Measurements from ENCODE around the gene C10orf90. TPM values are rescaled to one million over a fixed set of nuclear protein-coding genes. Genes with fewer than 3 reads are reported as not detected.

C10orf90 gene
- total and polyA plus RNA-seq, 5 donors, result 0.22 TPM; not detected in 4

GRCh38 chr10:126632705-126633104, 37.8 kb downstream of the C10orf90 start:
- no peaks in the 10 kb centered on the region for H3K9me3 ChIP-seq (ENCODE audit: control insufficient read depth, low read length)
- H3K27ac ChIP-seq (ENCODE audit: low read length), result no peak overlapping the region
- no peak for DNase-seq
- no peaks in the 10 kb centered on the region for H3K27me3 ChIP-seq (ENCODE audit: control insufficient read depth, insufficient read depth)
- H3K4me3 ChIP-seq (ENCODE audit: low read length), result no peak overlapping the region
- 85% methylated on average over 4 of the region's 4 CpGs for WGBS
- no peak for ATAC-seq
- no peaks in the 10 kb centered on the region for H3K4me1 ChIP-seq (ENCODE audit: control insufficient read depth, insufficient read depth, low read length)
- intact Hi-C loops (cut with DNase I), result no loop called here

GRCh38 chr10:126629925-126630624, 40.4 kb downstream of the C10orf90 start:
- ATAC-seq (no peak), DNase-seq (no peak)
- H3K4me3 ChIP-seq (ENCODE audit: low read length), result no peak overlapping the region
- no peaks in the 10 kb centered on the region for H3K9me3 ChIP-seq (ENCODE audit: control insufficient read depth, low read length)
- no peak overlapping the region for H3K27ac ChIP-seq (ENCODE audit: low read length)
- intact Hi-C loops (cut with DNase I), result no loop called here
- H3K4me1 ChIP-seq (ENCODE audit: control insufficient read depth, insufficient read depth, low read length), result no peaks in the 10 kb centered on the region
- H3K27me3 ChIP-seq (ENCODE audit: control insufficient read depth, insufficient read depth), result no peaks in the 10 kb centered on the region
- WGBS, result 91% methylated on average over 11 of the region's 11 CpGs

- intact Hi-C loops (cut with DNase I), result no loop called here
- no peak for ATAC-seq
- no peaks in the 10 kb centered on the region for H3K4me1 ChIP-seq (ENCODE audit: control insufficient read depth, insufficient read depth, low read length)
- DNase-seq, result no peak
- WGBS, result 74% methylated on average over 3 of the region's 3 CpGs
- H3K4me3 ChIP-seq (ENCODE audit: low read length), result no peak overlapping the region
- H3K27me3 ChIP-seq (ENCODE audit: control insufficient read depth, insufficient read depth), result no peaks in the 10 kb centered on the region
- no peak overlapping the region for H3K27ac ChIP-seq (ENCODE audit: low read length)
- no peaks in the 10 kb centered on the region for H3K9me3 ChIP-seq (ENCODE audit: control insufficient read depth, low read length)
Observed at GRCh38 chr10:126628746-126629145, 41.7 kb downstream of the C10orf90 start.

GRCh38 chr10:126621846-126622245, 48.6 kb downstream of the C10orf90 start:
- no peak for DNase-seq
- no peak for ATAC-seq
- no peaks in the 10 kb centered on the region for H3K9me3 ChIP-seq (ENCODE audit: control insufficient read depth, low read length)
- no peak overlapping the region for H3K4me3 ChIP-seq (ENCODE audit: low read length)
- no peaks in the 10 kb centered on the region for H3K27me3 ChIP-seq (ENCODE audit: control insufficient read depth, insufficient read depth)
- 82% methylated on average over 7 of the region's 7 CpGs for WGBS
- intact Hi-C loops (cut with DNase I), result no loop called here
- no peak overlapping the region for H3K27ac ChIP-seq (ENCODE audit: low read length)
- no peaks in the 10 kb centered on the region for H3K4me1 ChIP-seq (ENCODE audit: control insufficient read depth, insufficient read depth, low read length)

GRCh38 chr10:126618466-126618865, 52.0 kb downstream of the C10orf90 start:
- no peak overlapping the region for H3K4me3 ChIP-seq (ENCODE audit: low read length)
- no peak overlapping the region for H3K27ac ChIP-seq (ENCODE audit: low read length)
- H3K27me3 ChIP-seq (ENCODE audit: control insufficient read depth, insufficient read depth), result no peaks in the 10 kb centered on the region
- no peaks in the 10 kb centered on the region for H3K9me3 ChIP-seq (ENCODE audit: control insufficient read depth, low read length)
- 80% methylated on average over 1 of the region's 1 CpG for WGBS
- no peak for ATAC-seq
- no peak for DNase-seq
- intact Hi-C loops (cut with DNase I), result no loop called here
- H3K4me1 ChIP-seq (ENCODE audit: control insufficient read depth, insufficient read depth, low read length), result no peaks in the 10 kb centered on the region

- ATAC-seq (no peak), DNase-seq (no peak)
- Histone ChIP-seq H3K4me3 (ENCODE audit: low read length) (no peak overlapping the region), H3K4me1 (ENCODE audit: control insufficient read depth, insufficient read depth, low read length) (no peaks in the 10 kb centered on the region), H3K9me3 (ENCODE audit: control insufficient read depth, low read length) (no peaks in the 10 kb centered on the region), H3K27ac (ENCODE audit: low read length) (no peak overlapping the region), H3K27me3 (ENCODE audit: control insufficient read depth, insufficient read depth) (no peaks in the 10 kb centered on the region)
- intact Hi-C loops (cut with DNase I), result no loop called here
- WGBS, result 75% methylated on average over 3 of the region's 3 CpGs
Observed at GRCh38 chr10:126617733-126618132, 52.8 kb downstream of the C10orf90 start.

GRCh38 chr10:126617208-126617607, 53.3 kb downstream of the C10orf90 start:
- no peak for DNase-seq
- no peaks in the 10 kb centered on the region for H3K4me1 ChIP-seq (ENCODE audit: control insufficient read depth, insufficient read depth, low read length)
- no peaks in the 10 kb centered on the region for H3K27me3 ChIP-seq (ENCODE audit: control insufficient read depth, insufficient read depth)
- ATAC-seq, result no peak
- no peak overlapping the region for H3K4me3 ChIP-seq (ENCODE audit: low read length)
- 86% methylated on average over 1 of the region's 1 CpG for WGBS
- no peaks in the 10 kb centered on the region for H3K9me3 ChIP-seq (ENCODE audit: control insufficient read depth, low read length)
- intact Hi-C loops (cut with DNase I), result no loop called here
- H3K27ac ChIP-seq (ENCODE audit: low read length), result no peak overlapping the region

- Histone ChIP-seq H3K9me3 (ENCODE audit: control insufficient read depth, low read length) (no peaks in the 10 kb centered on the region), H3K4me1 (ENCODE audit: control insufficient read depth, insufficient read depth, low read length) (no peaks in the 10 kb centered on the region), H3K27ac (ENCODE audit: low read length) (no peak overlapping the region), H3K27me3 (ENCODE audit: control insufficient read depth, insufficient read depth) (no peaks in the 10 kb centered on the region), H3K4me3 (ENCODE audit: low read length) (no peak overlapping the region)
- WGBS, result 18% methylated on average over 3 of the region's 3 CpGs
- ATAC-seq (no peak), DNase-seq (no peak)
- intact Hi-C loops (cut with DNase I), result no loop called here
Observed at GRCh38 chr10:126616737-126617136, 53.8 kb downstream of the C10orf90 start.

GRCh38 chr10:126611303-126611702, 59.2 kb downstream of the C10orf90 start:
- WGBS, result 77% methylated on average over 2 of the region's 2 CpGs
- ATAC-seq (no peak), DNase-seq (no peak)
- Histone ChIP-seq H3K4me1 (ENCODE audit: control insufficient read depth, insufficient read depth, low read length) (no peaks in the 10 kb centered on the region), H3K4me3 (ENCODE audit: low read length) (no peak overlapping the region), H3K27me3 (ENCODE audit: control insufficient read depth, insufficient read depth) (no peaks in the 10 kb centered on the region), H3K9me3 (ENCODE audit: control insufficient read depth, low read length) (no peaks in the 10 kb centered on the region), H3K27ac (ENCODE audit: low read length) (no peak overlapping the region)
- intact Hi-C loops (cut with DNase I), result no loop called here

- H3K4me1 ChIP-seq (ENCODE audit: control insufficient read depth, insufficient read depth, low read length), result no peaks in the 10 kb centered on the region
- DNase-seq (no peak), ATAC-seq (no peak)
- intact Hi-C loops (cut with DNase I), result no loop called here
- H3K27ac ChIP-seq (ENCODE audit: low read length), result no peak overlapping the region
- WGBS, result 75% methylated on average over 4 of the region's 4 CpGs
- no peaks in the 10 kb centered on the region for H3K27me3 ChIP-seq (ENCODE audit: control insufficient read depth, insufficient read depth)
- no peak overlapping the region for H3K4me3 ChIP-seq (ENCODE audit: low read length)
- no peaks in the 10 kb centered on the region for H3K9me3 ChIP-seq (ENCODE audit: control insufficient read depth, low read length)
Observed at GRCh38 chr10:126609566-126609965, 60.9 kb downstream of the C10orf90 start.

- H3K4me1 ChIP-seq (ENCODE audit: control insufficient read depth, insufficient read depth, low read length), result no peaks in the 10 kb centered on the region
- H3K27me3 ChIP-seq (ENCODE audit: control insufficient read depth, insufficient read depth), result no peaks in the 10 kb centered on the region
- intact Hi-C loops (cut with DNase I), result no loop called here
- no peaks in the 10 kb centered on the region for H3K9me3 ChIP-seq (ENCODE audit: control insufficient read depth, low read length)
- no peak overlapping the region for H3K4me3 ChIP-seq (ENCODE audit: low read length)
- no peak for ATAC-seq
- H3K27ac ChIP-seq (ENCODE audit: low read length), result no peak overlapping the region
- 76% methylated on average over 19 of the region's 19 CpGs for WGBS
- no peak for DNase-seq
Observed at GRCh38 chr10:126599949-126600682, 70.4 kb downstream of the C10orf90 start.

Data from right cardiac atrium (tissue), 5 donors.